HG03108 (cell line): Measurements from ENCODE around the gene LPCAT4.
A peak's percentile ranks its signal among the peaks of the same experiment; 100 is the strongest.
"Not testable (repeated sequence)": the region's sequence is repeated elsewhere in the genome, so short reads cannot be mapped to it uniquely, and the experiment has no call there.

Source experiments
- ATAC-seq: cut with Tn5 transposase; IDR thresholded peaks from one replicate; pipeline ENCODE4 v1.9.1; 2021; ENCODE audit warnings: moderate library complexity; ENCODE audit not compliant: unreplicated experiment

LPCAT4 gene, protein sequence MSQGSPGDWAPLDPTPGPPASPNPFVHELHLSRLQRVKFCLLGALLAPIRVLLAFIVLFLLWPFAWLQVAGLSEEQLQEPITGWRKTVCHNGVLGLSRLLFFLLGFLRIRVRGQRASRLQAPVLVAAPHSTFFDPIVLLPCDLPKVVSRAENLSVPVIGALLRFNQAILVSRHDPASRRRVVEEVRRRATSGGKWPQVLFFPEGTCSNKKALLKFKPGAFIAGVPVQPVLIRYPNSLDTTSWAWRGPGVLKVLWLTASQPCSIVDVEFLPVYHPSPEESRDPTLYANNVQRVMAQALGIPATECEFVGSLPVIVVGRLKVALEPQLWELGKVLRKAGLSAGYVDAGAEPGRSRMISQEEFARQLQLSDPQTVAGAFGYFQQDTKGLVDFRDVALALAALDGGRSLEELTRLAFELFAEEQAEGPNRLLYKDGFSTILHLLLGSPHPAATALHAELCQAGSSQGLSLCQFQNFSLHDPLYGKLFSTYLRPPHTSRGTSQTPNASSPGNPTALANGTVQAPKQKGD

GRCh38 chr15:34367101-34368081, at the start of gene LPCAT4:
Gene LPCAT4, minus strand, starts transcription at chr15:34367196. Its CDS starts 96 bp downstream, at chr15:34367100.
- peak; percentile 78 for ATAC-seq

GRCh38 chr15:34409511-34409910, 42.5 kb upstream of the LPCAT4 start:
- ATAC-seq: not testable (repeated sequence)

DNA sequence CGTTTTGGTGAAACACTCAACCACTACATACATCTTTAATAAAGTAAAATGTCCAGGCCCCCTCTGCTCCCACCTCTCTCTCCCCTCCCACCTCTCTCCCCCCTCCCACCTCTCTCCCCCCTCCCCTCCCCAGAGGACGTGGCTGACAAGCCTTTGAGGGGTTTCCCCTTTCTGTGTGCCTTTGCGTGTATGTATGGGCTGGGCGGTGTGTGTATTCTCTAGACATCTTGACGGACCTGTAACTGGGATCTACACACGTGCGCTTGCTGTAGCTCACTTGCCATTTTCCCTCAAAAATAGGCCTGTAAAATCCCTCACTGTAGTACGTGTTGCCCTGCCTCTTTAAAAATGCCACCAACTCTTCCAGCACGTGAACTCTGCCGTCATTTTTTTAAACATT, 42.0 kb upstream of the LPCAT4 start:
- not testable (repeated sequence) for ATAC-seq

DNA sequence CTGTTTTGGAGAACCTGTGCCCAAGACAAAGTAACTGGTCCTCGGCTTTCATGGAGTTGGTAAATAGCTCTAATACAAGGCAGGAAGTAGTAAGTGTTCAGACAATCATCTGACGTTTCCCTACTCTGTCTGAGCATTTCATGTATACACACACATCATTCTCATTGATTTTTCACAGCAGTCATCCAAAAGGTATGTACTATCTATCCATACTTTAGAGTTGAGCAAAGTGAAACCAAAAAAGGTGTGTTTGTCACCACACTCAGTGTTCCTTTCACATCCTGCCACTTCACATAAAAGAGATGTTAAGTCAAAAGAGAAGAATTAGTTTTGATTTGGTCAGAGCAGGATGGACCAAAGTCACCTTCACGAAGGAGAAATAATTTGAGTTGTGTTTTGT, 36.9 kb upstream of the LPCAT4 start:
- ATAC-seq: not testable (repeated sequence)

DNA sequence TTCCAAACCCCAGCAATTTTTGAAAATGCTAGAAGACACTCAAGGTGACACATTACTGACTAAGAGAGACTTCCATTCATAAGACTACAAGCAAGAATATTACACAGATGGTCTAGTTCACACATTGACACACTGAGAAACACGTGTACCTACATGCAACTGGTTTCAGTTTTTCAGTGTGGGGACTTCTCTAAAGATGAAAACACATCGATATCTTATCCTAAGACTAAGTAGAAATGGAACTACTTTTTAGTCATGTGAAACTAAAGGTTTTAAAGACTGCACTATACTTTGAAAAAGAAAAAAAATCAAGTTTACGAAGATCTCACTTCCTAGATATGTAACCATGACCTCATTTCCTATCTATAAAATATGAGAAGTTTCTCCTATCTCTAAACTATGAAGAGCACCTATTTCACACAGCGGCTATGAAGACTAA, 36.2 kb upstream of the LPCAT4 start:
- ATAC-seq: peak; percentile 52

DNA sequence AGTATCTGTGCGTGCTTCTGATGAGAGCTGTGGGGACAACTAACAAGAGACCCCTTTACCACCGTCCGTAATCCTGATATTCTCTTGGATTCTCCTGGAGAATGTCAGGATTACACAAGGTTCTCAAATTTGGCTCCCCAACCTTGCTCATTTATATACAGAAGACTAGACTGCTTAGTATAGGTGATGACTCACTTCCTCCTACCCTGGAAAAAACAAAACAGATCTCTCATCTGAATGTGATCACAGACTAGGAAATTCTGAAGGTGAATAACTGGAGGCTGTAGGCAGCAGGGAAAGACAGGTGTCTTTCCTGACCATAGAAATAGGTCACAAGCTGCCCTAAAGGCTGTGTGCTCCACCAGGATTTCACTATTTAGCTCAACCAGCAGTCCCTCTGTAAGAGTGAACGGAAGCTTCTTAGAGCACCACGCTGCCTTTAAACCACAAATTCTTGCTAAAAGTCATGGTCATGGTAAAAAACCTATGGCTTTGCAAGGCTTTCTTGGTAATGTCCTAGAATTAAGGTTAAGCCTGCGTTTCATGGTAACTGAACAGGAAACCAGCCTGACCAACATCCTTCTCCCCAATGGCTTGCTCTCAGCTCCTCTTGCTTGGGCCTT, 30.8 kb upstream of the LPCAT4 start:
- not testable (repeated sequence) for ATAC-seq

GRCh38 chr15:34392981-34393380, 26.0 kb upstream of the LPCAT4 start:
- ATAC-seq: not testable (repeated sequence)

DNA sequence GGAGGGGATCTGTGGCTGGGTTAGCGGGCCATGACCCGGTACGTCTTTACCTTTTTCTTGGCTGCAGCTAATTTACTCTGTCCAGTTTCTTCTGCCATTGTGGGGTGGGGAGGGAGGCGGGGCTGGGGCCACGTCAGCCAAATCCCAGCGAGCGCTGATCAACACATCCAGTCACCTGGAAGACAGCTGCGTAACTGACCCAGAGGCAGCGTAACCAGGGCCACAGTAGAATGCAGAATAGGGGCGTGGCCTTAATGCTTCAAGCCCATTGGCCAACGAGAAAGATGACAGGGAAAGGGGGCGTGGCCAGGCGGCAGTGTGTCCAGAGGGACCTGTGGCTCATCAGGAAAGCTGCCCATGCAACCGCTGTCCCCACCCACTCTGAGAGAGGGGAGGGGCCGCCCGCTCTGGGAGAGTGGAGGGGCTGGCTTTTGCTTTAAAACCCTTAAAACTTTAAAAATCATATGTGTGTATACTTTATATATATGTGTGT, 22.6 kb upstream of the LPCAT4 start:
- ATAC-seq: not testable (repeated sequence)

- ATAC-seq: not testable (repeated sequence)
Measured at GRCh38 chr15:34381829-34382521, 15.0 kb upstream of the LPCAT4 start.

DNA sequence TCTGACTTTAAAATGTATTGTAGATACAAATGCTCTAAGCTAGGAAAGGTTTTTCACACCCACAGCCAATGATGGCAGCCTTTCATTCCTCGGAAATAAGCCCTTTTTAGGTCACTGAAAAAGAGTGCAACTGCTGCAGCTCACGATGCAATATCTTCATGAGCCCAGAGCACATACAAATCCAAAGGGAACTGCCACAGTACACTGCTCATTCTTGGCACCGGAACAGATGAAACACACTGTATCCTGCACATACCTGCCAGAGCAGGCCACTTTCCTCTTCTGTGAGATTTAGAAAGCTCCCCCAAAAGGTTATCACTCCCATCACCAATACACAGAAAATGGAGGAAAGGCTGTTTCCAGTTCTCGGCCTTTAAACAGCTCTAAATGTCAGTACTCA, 13.5 kb upstream of the LPCAT4 start:
- ATAC-seq: not testable (repeated sequence)

DNA sequence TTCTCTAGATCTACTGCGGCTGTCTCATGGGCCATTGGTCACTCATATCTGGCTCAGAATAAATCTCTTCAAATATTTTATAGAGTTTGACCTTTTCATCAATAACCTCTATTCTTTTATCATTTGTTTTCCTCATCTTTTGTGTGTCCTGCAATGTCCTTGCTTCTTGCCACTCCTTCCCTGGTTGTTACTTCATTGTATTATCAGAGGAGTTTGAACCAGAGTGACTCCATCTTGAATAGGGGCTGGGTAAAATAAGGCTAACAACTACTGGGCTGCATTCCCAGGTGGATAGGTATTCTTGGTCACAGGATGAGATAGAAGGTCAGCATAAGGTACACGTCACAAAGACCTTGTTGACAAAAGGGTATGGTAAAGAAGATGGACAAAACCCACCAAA, 9.9 kb upstream of the LPCAT4 start:
- ATAC-seq: no peak

GRCh38 chr15:34375541-34375940, 8.5 kb upstream of the LPCAT4 start:
- ATAC-seq: not testable (repeated sequence)

DNA sequence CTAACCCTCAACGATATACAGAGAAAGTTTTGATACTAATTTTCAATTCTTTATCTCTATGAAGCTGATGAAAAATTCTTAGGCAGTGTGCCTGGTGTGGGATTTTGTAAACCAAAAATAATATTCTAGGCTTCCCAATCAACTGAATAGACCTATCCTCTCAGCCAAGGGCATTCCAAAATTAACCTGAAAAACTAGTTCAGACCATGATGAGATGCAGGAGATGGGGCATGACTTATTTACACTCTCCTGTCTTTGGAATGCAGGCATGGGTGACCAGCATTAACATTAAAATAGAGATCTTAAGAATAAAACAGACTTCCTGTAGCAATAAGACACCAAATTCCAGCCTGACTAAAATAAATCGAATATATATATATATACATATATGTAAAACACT, 7.8 kb upstream of the LPCAT4 start:
- no peak for ATAC-seq

DNA sequence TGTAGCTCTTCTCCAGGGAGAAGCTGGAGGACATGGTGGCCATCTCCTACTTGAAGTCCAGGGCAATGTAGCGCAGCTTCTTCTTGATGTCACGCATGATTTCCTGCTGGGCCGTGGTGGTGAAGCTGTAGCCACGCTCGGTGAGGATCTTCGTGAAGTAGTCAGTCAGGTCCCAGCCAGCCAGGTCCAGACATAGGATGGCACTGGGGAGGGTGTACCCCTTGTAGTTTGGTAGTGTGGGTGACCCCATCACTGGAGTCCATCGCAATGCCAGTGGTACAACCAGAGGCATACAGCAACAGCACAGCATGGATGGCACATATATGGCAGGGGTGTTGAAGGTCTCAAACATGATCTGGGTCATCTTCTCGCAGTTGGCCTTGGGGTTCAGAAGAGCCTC, 7.0 kb upstream of the LPCAT4 start:
- ATAC-seq: no peak

DNA sequence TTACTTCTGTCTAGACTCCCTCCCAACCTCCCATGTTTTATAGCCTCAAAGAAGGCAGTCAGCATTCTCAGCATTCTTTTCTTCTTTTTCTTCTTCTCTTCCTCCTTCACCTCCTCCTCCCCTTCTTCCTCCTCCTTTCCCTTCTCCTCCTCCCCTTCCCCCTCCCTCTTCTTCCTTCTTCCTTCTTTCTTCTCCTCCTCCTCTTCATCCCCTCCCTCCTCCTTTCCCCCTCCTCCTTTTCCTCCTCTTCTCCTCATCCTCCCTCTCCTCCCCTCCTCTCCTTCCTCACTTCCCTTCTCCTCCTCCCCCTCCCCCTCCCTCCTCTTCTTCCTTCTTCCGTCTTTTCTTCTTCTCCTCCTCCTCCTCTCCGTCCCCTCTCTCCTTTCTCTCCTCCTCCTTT, 3.6 kb upstream of the LPCAT4 start:
- no peak for ATAC-seq

DNA sequence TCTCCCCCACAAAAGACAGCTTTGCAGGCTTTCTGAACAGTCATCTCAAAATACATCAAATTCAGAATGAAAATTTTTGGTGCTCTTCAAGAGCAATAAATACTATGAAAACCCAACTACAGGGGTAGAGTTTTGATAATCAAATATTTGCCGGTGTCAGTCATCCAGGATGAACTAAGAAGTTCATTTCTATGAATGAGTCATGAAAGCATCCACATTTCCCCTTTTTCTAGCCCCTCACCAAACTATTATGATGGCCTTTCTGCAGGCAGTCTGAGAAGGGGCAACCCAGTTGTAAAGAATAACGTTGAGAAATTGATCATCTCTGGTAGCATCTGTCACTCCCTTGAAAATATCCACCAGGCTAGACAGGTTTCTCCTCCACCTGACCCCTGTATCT, 3.1 kb upstream of the LPCAT4 start:
- no peak for ATAC-seq

- no peak for ATAC-seq
Measured at GRCh38 chr15:34366271-34367065, 528 bp downstream of the LPCAT4 start.

- no peak for ATAC-seq
Measured at GRCh38 chr15:34365836-34366235, 1.2 kb downstream of the LPCAT4 start.

GRCh38 chr15:34365091-34365825, 1.7 kb downstream of the LPCAT4 start:
- ATAC-seq: no peak
